ENCODE results near the gene LRRTM2.

DNA sequence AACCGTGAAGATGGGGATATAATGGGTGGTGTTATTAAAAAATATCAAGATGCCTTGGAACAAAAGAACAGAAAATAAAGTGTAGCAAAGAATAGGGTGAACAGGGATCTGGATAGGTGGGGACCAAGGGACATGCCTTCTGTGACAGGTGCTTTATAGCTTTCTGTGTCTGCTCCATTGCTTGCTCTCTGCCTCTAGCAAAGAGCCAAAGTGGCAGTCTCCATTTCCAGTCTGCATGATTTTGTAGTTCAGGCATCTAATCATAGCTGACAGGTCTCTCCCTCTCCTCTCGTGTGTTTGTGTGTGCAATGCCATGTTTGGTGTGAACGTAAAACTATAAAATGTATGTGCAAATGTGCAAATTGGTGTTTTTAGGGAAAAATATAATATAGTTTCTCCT, 35.0 kb downstream of the LRRTM2 start:
- TF ChIP-seq, protein P1, sequence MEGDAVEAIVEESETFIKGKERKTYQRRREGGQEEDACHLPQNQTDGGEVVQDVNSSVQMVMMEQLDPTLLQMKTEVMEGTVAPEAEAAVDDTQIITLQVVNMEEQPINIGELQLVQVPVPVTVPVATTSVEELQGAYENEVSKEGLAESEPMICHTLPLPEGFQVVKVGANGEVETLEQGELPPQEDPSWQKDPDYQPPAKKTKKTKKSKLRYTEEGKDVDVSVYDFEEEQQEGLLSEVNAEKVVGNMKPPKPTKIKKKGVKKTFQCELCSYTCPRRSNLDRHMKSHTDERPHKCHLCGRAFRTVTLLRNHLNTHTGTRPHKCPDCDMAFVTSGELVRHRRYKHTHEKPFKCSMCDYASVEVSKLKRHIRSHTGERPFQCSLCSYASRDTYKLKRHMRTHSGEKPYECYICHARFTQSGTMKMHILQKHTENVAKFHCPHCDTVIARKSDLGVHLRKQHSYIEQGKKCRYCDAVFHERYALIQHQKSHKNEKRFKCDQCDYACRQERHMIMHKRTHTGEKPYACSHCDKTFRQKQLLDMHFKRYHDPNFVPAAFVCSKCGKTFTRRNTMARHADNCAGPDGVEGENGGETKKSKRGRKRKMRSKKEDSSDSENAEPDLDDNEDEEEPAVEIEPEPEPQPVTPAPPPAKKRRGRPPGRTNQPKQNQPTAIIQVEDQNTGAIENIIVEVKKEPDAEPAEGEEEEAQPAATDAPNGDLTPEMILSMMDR (IDR thresholded peaks at IDR 0.05; ENCODE audit: extremely low read depth in 1 of 2, insufficient read depth in 1 of 2, low read depth in 1 of 2, low read length in 2 of 2) = no peak
- TF ChIP-seq EZH2 (IDR thresholded peaks at IDR 0.05; ENCODE audit: borderline replicate concordance, low read depth, low read length, severe bottlenecking) = no peak

Data from endothelial cell of umbilical vein (primary cell).